VCaP (cell line): Measurements from ENCODE around the gene PPP1R1B.

Source experiments
- H3K27ac ChIP-seq: fragments of 450-650 bp; 2 replicates; pipeline ENCODE4 v1.5.1; 2017
- CTCF ChIP-seq: fragments of 450-650 bp; conservative IDR thresholded peaks from 2 replicates; pipeline ENCODE4 v1.5.1; 2017; ENCODE audit warnings: mild to moderate bottlenecking, moderate library complexity

PPP1R1B gene

DNA sequence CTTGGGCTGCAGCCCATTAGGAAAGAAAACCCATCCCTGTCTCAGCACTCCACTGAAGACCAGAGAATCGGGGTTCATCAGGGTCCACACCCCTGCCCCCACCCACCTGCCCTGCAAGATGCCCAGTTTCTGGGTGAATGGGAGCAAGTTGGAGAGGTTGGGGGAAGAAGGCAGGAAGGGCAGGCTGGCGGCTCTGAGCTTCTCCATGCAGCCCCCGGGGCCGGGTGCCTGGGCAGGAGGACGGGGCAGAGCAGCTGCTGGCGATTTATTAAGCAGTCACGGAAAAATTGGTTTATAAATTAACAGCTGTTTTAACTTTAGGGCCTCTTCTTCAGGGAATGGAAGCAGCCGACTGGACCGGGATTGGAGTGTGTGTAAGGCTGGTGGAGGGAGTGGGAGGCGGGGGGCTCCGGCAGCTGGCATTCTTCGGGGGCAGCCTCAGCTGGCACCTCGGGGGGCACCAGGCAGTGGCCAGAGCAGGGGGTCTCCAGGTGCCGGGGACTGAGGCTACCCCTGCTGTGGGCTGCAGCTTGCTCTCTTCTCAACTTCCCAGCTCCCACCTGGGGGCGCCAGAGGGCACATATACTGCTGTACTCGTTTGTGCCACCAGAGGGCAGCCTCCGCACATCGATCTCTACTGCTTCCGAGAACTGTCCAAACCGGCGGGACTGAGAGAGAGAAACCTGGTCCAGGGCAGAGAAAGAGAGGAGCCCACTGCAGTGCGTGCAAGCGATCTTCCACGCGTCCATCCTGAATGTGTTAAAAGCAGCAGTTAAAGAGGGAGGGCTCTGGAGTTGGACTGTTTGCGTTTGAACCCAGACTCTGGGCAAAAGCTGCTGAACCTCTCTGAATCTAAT, 5.0 kb upstream of the PPP1R1B start:
- TF ChIP-seq CTCF = peak; percentile 100
- peak overlapping the region; percentile 26; the same call in 1 of the 2 replicates for H3K27ac ChIP-seq

DNA sequence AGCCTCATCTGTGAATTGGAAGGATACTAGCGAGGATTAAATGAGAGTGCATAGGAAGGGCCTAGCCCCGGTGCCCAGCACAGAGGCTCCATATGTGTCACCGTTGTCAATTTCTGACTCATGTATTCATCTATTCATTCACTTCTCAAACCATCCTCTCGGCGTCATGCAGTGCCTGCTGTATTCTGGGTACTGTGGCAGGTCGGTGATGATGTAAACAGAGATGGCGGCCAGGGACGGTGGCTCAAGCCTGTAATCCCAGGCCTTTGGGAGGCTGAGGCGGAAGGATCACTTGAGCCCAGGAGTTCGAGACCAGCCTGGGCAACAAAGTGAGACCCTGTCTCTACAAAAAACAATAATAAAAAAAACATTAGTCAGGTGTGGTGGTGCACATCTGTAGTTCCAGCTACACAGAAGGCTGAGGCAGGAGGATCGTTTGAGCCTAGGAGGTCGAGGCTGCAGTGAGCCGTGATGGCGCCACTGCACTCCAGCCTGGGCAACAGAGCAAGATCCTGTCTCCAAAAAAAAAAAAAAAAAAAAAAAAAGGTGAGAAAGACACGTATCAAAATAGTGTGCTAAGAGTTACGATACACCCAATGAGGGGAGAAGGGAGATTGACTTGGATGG, 4.3 kb upstream of the PPP1R1B start:
- peak overlapping the region; percentile 26; the same call in 1 of the 2 replicates for H3K27ac ChIP-seq
- TF ChIP-seq CTCF = no peak

DNA sequence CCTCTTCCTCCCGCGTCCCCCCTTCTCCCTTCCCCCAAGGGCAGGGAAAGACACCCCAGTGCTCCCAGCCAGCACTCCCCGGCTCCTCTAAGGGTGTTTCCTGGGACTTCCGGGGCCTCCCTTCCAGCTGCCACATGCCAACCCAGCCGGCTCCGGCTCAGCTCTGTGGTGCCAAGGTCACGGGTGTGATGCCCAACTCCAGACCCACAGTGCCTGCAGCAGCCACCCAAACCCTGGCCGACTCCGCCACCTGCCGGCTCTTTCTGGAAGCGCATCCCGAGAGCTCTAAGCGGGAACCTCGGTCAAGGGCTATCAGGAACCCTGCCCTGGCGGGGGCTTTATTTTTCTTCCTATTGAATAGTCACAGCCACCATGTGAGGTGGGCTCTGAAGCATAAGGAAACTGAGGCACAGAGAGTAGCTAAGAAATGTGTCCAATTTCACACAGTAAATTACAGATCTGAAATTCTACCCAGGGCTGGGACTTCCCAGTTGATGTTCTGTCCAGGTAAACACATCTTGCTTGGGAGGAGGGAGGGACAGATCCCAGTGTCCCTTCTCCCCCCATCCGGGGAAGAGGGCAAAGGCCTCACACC, 3.3 kb upstream of the PPP1R1B start:
- H3K27ac ChIP-seq = no peak overlapping the region
- peak; percentile 97 for TF ChIP-seq CTCF

- H3K27ac ChIP-seq = no peak overlapping the region
- TF ChIP-seq CTCF = no peak
These were observed 2.4 kb upstream of the PPP1R1B start for GRCh38 chr17:39624313-39624712.

GRCh38 chr17:39625198-39625785, 1.5 kb upstream of the PPP1R1B start:
- no peak for TF ChIP-seq CTCF
- H3K27ac ChIP-seq = no peak overlapping the region

GRCh38 chr17:39627047-39627711, 427 bp downstream of the PPP1R1B start:
- TF ChIP-seq CTCF = no peak
- H3K27ac ChIP-seq = peak overlapping the region; percentile 44; the same call in 1 of the 2 replicates
